ENCODE measurements around the gene SRPK1.

DNA sequence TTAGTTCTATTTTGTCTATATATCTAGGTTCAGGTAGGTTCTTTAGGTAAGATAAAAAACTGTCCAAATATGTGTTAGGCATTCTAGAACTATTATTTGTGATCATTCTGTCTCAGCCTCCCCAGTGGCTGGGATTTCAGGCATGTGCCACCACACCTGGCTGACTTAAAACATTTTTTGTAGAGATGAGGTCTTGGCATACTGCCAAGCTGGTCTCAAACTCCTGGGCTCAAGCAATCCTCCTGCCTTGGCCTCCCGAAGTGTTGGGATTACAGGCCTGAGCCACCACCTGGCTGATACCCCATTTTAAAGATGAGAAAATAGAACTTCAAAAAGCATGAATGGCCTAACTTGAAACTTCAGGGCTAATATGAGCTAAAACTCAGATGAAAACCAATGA, 81.9 kb downstream of the SRPK1 start:
- TF ChIP-seq GABPA (IDR thresholded peaks at IDR 0.05; ENCODE audit: low read depth) (no peak), NR2F1 (conservative IDR thresholded peaks at IDR 0.05) (no peak)
- TF ChIP-seq, protein P1, sequence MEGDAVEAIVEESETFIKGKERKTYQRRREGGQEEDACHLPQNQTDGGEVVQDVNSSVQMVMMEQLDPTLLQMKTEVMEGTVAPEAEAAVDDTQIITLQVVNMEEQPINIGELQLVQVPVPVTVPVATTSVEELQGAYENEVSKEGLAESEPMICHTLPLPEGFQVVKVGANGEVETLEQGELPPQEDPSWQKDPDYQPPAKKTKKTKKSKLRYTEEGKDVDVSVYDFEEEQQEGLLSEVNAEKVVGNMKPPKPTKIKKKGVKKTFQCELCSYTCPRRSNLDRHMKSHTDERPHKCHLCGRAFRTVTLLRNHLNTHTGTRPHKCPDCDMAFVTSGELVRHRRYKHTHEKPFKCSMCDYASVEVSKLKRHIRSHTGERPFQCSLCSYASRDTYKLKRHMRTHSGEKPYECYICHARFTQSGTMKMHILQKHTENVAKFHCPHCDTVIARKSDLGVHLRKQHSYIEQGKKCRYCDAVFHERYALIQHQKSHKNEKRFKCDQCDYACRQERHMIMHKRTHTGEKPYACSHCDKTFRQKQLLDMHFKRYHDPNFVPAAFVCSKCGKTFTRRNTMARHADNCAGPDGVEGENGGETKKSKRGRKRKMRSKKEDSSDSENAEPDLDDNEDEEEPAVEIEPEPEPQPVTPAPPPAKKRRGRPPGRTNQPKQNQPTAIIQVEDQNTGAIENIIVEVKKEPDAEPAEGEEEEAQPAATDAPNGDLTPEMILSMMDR (IDR thresholded peaks at IDR 0.05 in 2 of 3, conservative IDR thresholded peaks at IDR 0.05 in 1 of 3; ENCODE audit: control insufficient read depth in 2 of 3, extremely low read depth in 1 of 3, insufficient read depth in 1 of 3, low read depth in 3 of 3, low read length in 3 of 3) = no peak
